ENCODE results near the gene SEPTIN3.

The SEPTIN3 gene

DNA sequence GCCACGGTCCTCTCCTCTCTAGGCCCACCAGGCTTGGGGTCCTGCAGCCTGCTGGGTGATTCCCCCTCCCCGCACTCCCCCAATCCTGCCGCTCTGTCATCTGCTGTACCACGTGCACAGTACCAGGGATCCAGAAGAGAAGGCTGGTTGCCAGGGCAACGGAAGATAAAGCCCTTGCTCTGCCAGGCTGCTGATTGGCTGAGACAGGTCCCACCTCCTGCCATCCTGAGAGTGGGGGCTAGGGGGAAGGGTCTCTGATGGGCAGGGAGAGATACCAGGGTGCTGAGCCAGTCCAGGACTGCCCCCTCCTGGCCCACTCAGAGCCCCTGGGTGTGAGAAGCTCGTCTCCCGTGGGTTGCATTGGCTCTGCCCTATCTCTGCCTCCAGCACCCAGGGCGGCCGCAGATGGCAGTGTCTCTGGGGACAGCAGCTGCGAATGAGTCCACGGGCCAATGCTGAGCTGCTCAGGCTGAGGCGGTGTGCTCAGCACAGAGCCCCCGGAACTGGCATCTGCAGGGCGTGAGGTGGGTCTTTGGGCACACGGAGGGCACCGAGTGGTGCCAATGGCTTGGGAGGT is 17.3 kb upstream of the SEPTIN3 start, which contains the start of gene SMIM45:
SMIM45 (plus strand) TSS at position 253 of the 577 bp plus-strand sequence.
- no peak for ATAC-seq
- H3K27me3 Mint-ChIP-seq: no peaks in the 10 kb centered on the region
- DNase-seq: no peak
- no peak within 1 kb of the TSS for H3K27ac Mint-ChIP-seq
- H3K4me3 Mint-ChIP-seq: no peak within 1 kb of the TSS
- peaks cover 2% of the 10 kb centered on the region for H3K36me3 Mint-ChIP-seq (ENCODE audit: low read depth)
- H3K9me3 Mint-ChIP-seq: no peaks in the 10 kb centered on the region
- peaks cover 32% of the 10 kb centered on the region for H3K4me1 Mint-ChIP-seq

DNA sequence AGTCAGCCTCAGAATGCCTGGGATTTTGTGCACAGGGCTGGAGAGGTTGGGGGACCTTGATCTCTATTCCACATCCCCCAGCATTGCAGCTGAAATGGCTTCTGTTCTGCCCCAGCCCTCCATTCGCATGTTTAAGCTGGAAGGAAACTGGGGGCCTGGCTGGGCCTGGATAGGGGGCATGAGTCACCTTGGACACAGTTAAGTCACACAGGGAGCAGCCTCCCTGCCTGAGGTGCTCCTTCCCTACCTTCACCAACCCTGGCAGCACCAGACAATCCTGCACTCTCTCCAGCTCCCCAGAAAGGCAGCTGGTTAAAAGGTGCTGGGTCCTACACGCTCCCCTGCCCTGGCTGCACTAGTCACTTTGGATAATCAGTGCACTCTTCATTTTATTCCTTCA is 16.5 kb upstream of the SEPTIN3 start:
- Mint-ChIP-seq H3K4me3 (no peak overlapping the region), H3K4me1 (peaks cover 28% of the 10 kb centered on the region), H3K9me3 (no peaks in the 10 kb centered on the region), H3K27me3 (no peaks in the 10 kb centered on the region), H3K36me3 (ENCODE audit: low read depth) (peaks cover 2% of the 10 kb centered on the region), H3K27ac (no peak overlapping the region)
- DNase-seq (no peak), ATAC-seq (no peak)

DNA sequence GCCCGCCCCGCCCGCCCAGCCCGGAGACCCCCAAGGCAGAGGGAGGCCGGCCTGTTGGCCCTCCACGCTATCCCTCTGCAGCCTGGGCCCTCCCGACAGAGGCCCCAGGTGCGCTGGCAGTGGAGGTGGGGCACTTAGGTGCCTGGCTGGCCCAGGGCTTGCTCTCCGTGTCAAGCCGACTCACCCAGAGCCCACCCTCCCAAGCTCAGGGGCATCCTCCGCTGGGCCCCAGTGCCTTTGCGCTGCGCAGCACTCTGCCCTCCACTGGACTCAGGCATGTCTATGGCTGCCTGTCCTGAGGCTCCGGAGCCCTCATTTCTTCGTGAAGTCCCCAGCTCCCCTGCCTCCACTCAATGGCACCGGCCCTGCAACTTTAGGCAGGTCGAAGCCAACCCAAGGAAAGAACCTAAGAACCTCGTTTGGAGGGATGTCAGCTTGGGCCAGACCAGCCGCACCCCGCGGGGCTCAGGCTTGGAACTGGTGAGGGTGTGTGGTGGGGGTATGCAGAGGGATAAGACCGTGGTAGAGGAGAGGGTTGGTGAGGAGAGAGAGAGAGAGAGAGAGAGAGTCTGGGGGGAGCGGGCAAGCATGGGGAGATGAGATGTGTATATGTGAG is 11.2 kb upstream of the SEPTIN3 start:
- Mint-ChIP-seq H3K4me3 (no peak overlapping the region), H3K36me3 (ENCODE audit: low read depth) (no peaks in the 10 kb centered on the region), H3K4me1 (peaks cover 5% of the 10 kb centered on the region), H3K27ac (no peak overlapping the region), H3K9me3 (no peaks in the 10 kb centered on the region), H3K27me3 (no peaks in the 10 kb centered on the region)
- DNase-seq: no peak
- peak; percentile 45 for ATAC-seq

DNA sequence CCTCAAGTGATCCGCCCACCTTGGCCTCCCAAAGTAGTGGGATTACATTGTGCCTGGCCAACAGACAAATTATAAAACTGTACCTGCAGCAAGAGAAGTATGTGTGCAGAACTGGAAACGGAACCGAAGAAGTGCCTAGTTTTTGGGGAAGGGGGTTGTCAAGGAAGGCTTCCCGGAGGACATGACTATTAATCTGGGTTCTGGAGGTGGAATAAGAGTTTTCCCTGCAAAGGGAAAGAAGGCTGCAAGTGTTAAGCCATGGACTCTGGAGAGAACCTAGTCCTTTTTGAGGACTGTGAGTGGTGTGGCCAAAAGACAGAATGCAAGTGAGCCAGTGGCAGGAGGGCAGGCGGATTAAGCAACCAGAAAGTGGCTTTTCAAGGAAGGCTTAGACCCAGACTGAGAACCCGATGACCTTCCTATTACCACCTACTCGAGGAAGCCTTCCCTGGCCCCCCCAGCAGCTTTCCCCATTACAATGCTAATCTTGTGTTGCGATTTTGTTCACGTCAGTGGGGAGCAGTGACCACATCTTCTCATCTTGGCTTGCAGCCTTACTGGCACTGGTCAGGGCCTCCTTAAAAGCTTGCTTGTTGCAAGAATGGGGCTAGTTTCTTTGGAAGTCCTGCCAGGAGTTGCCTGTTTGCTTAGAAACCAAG is 5.7 kb upstream of the SEPTIN3 start:
- no peaks in the 10 kb centered on the region for H3K9me3 Mint-ChIP-seq
- no peaks in the 10 kb centered on the region for H3K36me3 Mint-ChIP-seq (ENCODE audit: low read depth)
- no peak overlapping the region for H3K4me3 Mint-ChIP-seq
- H3K27me3 Mint-ChIP-seq: no peaks in the 10 kb centered on the region
- H3K27ac Mint-ChIP-seq: no peak overlapping the region
- no peak for ATAC-seq
- peaks cover 2% of the 10 kb centered on the region for H3K4me1 Mint-ChIP-seq
- no peak for DNase-seq

DNA sequence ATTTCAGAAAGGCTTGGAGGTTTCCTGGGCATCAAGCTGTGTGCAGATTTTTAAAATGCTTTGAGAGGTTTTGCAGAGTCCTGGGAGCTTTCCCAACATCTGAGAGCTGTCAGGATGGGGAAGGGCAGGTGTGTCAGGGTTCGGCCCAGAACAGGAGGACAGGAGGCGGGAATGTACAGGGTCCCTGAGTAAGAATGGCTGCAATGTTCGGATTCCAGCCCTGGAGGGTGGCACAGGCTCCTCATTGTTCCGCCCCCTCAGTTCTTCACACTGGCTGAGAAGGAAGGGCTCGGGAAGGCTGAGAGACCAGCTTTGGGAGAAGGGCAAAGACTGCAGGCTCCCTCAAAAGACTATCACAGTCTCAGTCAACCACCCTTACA is 5.1 kb upstream of the SEPTIN3 start:
- no peak for ATAC-seq
- no peak for DNase-seq
- no peaks in the 10 kb centered on the region for H3K36me3 Mint-ChIP-seq (ENCODE audit: low read depth)
- no peaks in the 10 kb centered on the region for H3K9me3 Mint-ChIP-seq
- H3K4me3 Mint-ChIP-seq: no peak overlapping the region
- H3K27me3 Mint-ChIP-seq: no peaks in the 10 kb centered on the region
- peaks cover 2% of the 10 kb centered on the region for H3K4me1 Mint-ChIP-seq
- no peak overlapping the region for H3K27ac Mint-ChIP-seq

DNA sequence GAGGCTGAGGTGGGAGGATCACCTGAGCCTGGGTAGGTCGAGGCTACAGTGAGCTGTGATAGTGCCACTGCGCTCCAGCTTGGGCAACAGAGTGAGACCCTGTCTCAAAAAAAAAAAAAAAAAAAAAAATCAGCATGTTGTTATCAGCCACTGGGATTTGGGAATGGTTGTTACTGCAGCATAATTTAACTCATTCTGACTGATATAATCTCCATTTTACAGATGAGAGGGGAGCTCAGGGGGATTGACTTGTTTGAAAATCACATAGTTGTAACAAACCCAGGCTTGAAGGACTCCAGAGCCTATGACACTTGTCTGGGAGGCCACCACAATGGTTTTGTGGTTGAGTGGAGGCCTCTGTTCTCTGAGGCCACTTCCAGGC is 3.0 kb upstream of the SEPTIN3 start:
- H3K27me3 Mint-ChIP-seq: no peaks in the 10 kb centered on the region
- no peaks in the 10 kb centered on the region for H3K9me3 Mint-ChIP-seq
- no peak overlapping the region for H3K4me3 Mint-ChIP-seq
- no peak for DNase-seq
- H3K4me1 Mint-ChIP-seq: no peaks in the 10 kb centered on the region
- H3K27ac Mint-ChIP-seq: no peak overlapping the region
- ATAC-seq: no peak
- no peaks in the 10 kb centered on the region for H3K36me3 Mint-ChIP-seq (ENCODE audit: low read depth)

DNA sequence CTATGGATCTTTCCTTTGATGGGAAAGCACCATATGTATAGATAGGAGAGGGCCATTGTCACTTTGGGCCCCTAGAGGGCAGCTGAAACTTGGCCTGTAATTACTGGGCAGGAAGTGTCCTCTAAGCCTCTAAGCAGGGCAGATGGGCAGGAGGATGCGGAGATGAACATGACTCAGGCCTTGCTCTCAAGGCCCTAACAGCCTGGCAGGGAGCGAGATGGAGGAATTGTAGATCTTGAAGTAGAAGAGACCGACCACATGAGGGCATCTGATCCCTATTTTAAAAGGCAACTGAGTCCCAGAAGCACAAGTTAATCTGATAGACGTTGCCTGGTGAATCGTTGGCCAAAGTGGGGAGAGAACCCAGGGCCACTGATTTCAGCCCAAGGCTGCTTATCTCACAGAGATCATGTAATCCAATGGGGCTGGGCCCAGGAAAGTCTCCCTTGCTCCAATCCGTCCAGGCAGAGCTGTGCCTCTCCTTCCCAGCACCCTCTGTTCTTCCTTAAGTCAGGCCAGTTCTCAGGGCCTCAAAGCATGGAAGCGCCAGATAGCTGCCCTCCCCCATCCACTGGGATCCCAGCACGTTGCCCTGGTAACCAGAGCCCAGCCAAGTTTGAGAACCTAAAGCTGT is 2.5 kb upstream of the SEPTIN3 start:
- Mint-ChIP-seq H3K4me3 (no peak overlapping the region), H3K36me3 (ENCODE audit: low read depth) (no peaks in the 10 kb centered on the region), H3K27ac (no peak overlapping the region), H3K4me1 (no peaks in the 10 kb centered on the region), H3K9me3 (no peaks in the 10 kb centered on the region), H3K27me3 (no peaks in the 10 kb centered on the region)
- DNase-seq (peak; percentile 15), ATAC-seq (peak; percentile 61)

DNA sequence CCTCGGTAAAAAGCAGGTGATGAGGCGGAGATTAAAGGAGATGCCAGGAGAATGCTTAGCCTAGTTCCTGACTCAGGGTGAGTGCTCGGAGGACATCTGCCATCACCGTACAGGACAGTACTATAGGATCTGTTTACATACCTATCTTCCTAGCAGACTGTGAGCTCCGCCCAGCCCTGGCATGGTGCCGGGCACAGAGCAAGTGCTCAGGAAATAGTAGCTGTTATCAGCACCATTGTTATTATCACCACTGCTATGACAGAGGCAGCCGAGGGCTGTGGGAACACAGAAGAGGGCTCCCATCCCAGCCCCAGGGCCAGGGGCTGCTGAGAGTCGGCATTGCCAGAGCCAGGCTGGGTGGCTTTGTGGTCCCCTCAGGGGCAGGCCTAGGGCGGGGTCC is 642 bp upstream of the SEPTIN3 start:
- Mint-ChIP-seq H3K4me1 (no peaks in the 10 kb centered on the region), H3K4me3 (no peak overlapping the region), H3K27me3 (peaks cover 9% of the 10 kb centered on the region), H3K27ac (no peak overlapping the region), H3K36me3 (ENCODE audit: low read depth) (no peaks in the 10 kb centered on the region), H3K9me3 (no peaks in the 10 kb centered on the region)
- no peak for DNase-seq
- ATAC-seq: no peak

DNA sequence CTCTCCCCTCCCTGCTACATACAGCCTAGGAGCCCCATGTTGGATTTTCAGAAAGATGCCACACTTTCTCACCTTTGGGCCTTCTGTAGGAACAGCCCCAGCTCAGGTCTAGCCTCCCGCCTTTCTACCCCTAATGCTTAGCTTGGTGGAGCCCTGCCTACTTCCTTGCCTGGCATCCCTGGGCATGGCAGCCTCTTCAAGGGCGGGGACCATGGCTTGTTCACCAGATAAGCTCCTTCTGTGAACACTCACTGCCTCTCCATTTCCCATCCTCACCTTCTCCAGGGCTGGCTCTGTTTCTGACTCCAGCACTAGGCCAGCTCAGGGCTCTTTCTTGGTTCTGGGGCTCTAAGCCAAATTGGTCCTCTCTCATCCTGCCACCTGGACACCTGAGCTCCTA is 1.4 kb downstream of the SEPTIN3 start:
- H3K4me1 Mint-ChIP-seq: no peaks in the 10 kb centered on the region
- no peak overlapping the region for H3K4me3 Mint-ChIP-seq
- ATAC-seq: no peak
- H3K9me3 Mint-ChIP-seq: no peaks in the 10 kb centered on the region
- no peak for DNase-seq
- H3K27me3 Mint-ChIP-seq: peaks cover 17% of the 10 kb centered on the region
- H3K36me3 Mint-ChIP-seq (ENCODE audit: low read depth): no peaks in the 10 kb centered on the region
- no peak overlapping the region for H3K27ac Mint-ChIP-seq

DNA sequence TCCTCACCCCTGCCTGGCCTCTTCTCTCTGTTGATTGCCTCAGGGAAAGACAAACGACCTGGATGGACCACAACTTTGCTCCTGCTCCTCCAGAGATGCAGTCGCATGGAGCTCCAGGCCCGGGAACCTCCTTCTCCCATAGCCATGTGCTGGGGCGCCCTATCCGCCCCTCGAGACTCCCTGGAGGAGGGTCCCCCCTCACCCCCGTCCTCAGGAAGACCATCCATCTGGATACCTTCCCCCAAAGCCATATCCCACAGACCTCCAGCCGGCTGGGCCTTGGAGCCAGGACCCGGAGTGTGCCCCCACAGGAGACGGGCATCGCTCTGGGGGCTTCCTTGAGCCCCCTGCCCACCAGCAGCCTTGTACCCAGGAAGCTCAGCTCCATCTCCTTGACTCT is 2.2 kb downstream of the SEPTIN3 start:
- H3K36me3 Mint-ChIP-seq (ENCODE audit: low read depth): no peaks in the 10 kb centered on the region
- H3K4me3 Mint-ChIP-seq: no peak overlapping the region
- ATAC-seq (no peak), DNase-seq (no peak)
- H3K27me3 Mint-ChIP-seq: peaks cover 25% of the 10 kb centered on the region
- peaks cover 5% of the 10 kb centered on the region for H3K4me1 Mint-ChIP-seq
- no peaks in the 10 kb centered on the region for H3K9me3 Mint-ChIP-seq
- no peak overlapping the region for H3K27ac Mint-ChIP-seq

DNA sequence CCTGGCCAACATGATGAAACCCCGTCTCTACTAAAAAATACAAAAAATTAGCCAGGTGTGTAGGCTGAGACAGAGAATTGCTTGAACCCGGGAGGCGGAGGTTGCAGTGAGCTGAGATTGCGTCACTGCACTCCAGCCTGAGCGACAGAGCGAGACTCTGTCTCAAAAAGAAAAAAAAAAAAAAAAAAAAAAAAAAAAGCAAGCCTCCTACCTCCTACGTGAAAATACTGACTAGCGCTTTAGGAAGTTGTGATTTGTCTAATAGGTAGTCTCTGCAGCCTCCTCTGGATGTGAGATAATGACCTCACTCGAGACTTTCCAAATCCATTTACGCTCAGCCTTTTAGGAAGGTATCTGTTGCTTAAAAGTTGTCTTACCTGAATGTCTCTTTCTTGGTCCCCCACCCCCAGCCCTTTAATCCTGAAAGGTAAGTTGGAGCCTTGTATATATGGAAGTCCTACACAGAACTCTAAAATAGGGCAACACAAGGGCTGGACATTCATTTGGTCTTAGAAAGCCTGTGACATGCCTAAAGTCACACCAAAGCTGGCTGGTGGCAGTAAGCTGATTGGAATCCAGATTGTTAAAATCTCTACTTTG is 5.5 kb downstream of the SEPTIN3 start:
- ATAC-seq (no peak), DNase-seq (no peak)
- no peak overlapping the region for H3K27ac Mint-ChIP-seq
- H3K36me3 Mint-ChIP-seq (ENCODE audit: low read depth): no peaks in the 10 kb centered on the region
- peaks cover 39% of the 10 kb centered on the region for H3K27me3 Mint-ChIP-seq
- H3K4me1 Mint-ChIP-seq: peaks cover 5% of the 10 kb centered on the region
- no peaks in the 10 kb centered on the region for H3K9me3 Mint-ChIP-seq
- H3K4me3 Mint-ChIP-seq: no peak overlapping the region

DNA sequence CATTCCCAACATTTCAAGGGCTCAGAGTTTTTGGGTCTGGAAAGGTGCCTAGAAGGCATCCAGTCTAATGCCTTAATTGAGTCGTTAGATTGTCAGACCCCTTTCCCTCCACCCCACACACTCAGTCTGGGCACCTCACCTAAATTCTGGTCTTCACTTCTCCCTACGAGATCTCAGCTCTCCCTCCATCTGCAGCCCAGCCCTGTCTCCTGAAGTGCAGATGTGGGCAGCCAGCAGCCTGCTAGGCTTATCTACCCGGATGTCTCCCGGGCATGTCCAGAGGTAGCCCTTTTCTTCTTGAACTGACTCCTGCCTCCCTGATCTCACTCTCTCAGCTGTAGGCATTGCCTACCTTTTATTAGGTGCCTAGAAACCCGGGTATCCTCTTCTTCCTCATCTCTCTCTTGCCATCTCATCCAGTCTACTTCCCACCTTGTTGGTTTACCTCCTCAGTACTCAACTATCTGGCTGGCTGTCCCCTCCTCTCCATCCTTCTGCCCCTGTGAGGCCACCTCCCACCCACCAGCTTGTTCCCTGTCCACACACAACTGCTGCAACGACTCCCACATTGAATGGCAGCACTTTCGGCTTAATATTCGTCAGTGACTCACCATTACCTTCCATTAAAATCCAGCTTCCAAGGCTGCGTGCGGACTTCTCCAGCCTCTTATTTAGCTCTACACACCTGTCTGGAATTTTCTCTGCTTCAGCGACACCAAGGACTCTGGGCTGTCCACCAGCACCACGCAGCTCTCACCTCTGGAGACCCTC is 6.2 kb downstream of the SEPTIN3 start:
- no peaks in the 10 kb centered on the region for H3K36me3 Mint-ChIP-seq (ENCODE audit: low read depth)
- peaks cover 39% of the 10 kb centered on the region for H3K27me3 Mint-ChIP-seq
- H3K4me3 Mint-ChIP-seq: peak overlapping the region; percentile 48
- no peaks in the 10 kb centered on the region for H3K9me3 Mint-ChIP-seq
- ATAC-seq (no peak), DNase-seq (no peak)
- H3K27ac Mint-ChIP-seq: no peak overlapping the region
- peaks cover 5% of the 10 kb centered on the region for H3K4me1 Mint-ChIP-seq

DNA sequence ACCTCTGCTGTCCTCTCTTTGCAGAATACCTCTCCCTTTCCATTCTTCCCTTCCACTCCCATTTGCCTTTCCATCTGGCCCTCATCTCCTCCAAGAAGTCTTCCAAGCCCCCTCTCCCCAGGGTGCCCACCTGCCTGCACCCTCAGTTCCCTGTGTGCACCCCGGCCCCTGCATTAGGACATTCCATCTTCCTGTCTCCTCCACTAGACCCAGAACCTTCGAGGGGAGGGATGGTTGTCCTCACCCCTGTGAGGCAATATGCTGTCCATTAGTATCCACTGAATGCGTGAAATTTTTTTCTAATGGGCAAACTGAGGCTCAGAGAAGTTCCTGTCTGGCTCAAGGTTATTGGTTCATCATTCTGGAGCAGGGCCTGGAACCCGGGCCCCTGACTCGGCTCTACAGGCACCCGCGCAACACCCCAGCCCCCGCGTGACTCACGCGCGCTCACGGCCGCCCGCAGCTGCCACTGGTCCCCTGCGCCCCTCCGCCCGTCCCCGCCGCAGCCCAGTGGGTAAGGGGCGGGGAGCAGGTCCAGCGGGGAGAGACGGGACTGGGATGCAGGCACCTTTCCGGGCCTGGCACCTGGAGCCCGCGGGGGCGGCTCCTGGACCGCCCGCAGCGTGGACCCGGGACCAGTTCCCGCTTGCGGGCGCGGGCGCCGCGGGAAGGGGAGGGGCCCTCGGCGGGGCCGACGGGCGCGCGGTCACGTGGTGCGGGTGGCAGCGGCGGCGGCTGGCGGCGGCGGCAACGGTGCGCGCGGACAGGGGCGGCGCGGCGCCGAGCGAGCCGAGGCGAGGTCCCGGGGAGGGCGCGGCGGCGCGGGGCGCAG is 7.0 kb downstream of the SEPTIN3 start:
- Mint-ChIP-seq H3K4me3 (peak overlapping the region; percentile 48), H3K36me3 (ENCODE audit: low read depth) (no peaks in the 10 kb centered on the region), H3K4me1 (peaks cover 5% of the 10 kb centered on the region), H3K27me3 (peaks cover 39% of the 10 kb centered on the region), H3K27ac (no peak overlapping the region), H3K9me3 (no peaks in the 10 kb centered on the region)
- DNase-seq (peak; percentile 44), ATAC-seq (peak; percentile 40)
